Spleen (tissue), 11 donors: ENCODE results near the gene SELP. TPM values are rescaled to one million over a fixed set of nuclear protein-coding genes. Genes with fewer than 3 reads are reported as not detected.
A peak's percentile ranks its signal among the peaks of the same experiment; 100 is the strongest.

Experiments
- DNase-seq: peaks from one replicate; pipeline ENCODE4 v3.0.0-alpha.2; 2020
- H3K27ac ChIP-seq, 8 donors: fragments of 200-600 bp; sonication (generic) in 7 of 8; 1 replicate in 4 of 8; 2 replicates in 4 of 8; pipeline versions ENCODE4 v1.5.0 to v1.8.0; 2016 to 2021; ENCODE audit warnings: inconsistent platforms in 4 of 8, mild to moderate bottlenecking in 4 of 8, moderate library complexity in 1 of 8
- H3K27me3 ChIP-seq, 7 donors: fragments of 200-600 bp; sonication (generic) in 6 of 7; replicated peaks in 1 of 7; 1 replicate in 4 of 7; 2 replicates in 3 of 7; pipeline versions ENCODE4 v1.5.0 to v1.8.0; 2016 to 2021; ENCODE audit warnings: inconsistent platforms in 3 of 7, mild to moderate bottlenecking in 1 of 7
- H3K36me3 ChIP-seq, 6 donors: fragments of 200-600 bp; sonication (generic) in 5 of 6; 1 replicate in 4 of 6; 2 replicates in 2 of 6; pipeline versions ENCODE4 v1.5.0 to v1.8.0; 2016 to 2021; ENCODE audit warnings: inconsistent platforms in 2 of 6
- H3K4me1 ChIP-seq, 6 donors: fragments of 200-600 bp; sonication (generic) in 5 of 6; 1 replicate in 3 of 6; 2 replicates in 3 of 6; pipeline versions ENCODE4 v1.5.0 to v1.8.0; 2016 to 2021; ENCODE audit warnings: inconsistent platforms in 3 of 6
- H3K4me3 ChIP-seq, 8 donors: fragments of 200-600 bp; sonication (generic) in 7 of 8; 1 replicate in 4 of 8; 2 replicates in 4 of 8; pipeline versions ENCODE4 v1.5.0 to v1.8.0; 2016 to 2021; ENCODE audit warnings: inconsistent platforms in 4 of 8, mild to moderate bottlenecking in 4 of 8, moderate library complexity in 2 of 8
- H3K9me3 ChIP-seq, 8 donors: fragments of 200-600 bp; sonication (generic) in 7 of 8; 1 replicate in 4 of 8; 2 replicates in 4 of 8; pipeline versions ENCODE4 v1.5.0 to v1.8.0; 2016 to 2021; ENCODE audit warnings: inconsistent platforms in 4 of 8
- POLR2A ChIP-seq, 3 donors: fragments of 450-650 bp; IDR thresholded peaks; one replicate each; pipeline ENCODE4 v1.5.1; 2017; ENCODE audit warnings: antibody characterized with exemption in 3 of 3, mild to moderate bottlenecking in 1 of 3
- POLR2AphosphoS5 ChIP-seq, 3 donors: sonication (generic); formaldehyde crosslinking; IDR thresholded peaks; one replicate each; pipeline ENCODE4 v1.5.1; 2017; ENCODE audit warnings: antibody characterized with exemption in 3 of 3
- WGBS, 5 donors: extraction: QIAGEN DNeasy Blood & Tissue Kit in 3 of 5; methylation state at CpG; one replicate each; pipeline versions ENCODE4 v1.1.5 to v1.1.7; 2013 to 2018; 5-methylcytosine and 5-hydroxymethylcytosine counted together
- intact Hi-C: fragments of 100-400 bp; cut with DNase I; formaldehyde crosslinking; loops from one replicate; pipeline ENCODE4 v1.15.0; 2023; ENCODE audit warnings: low total_unique reads
- polyA plus RNA-seq, 3 donors: library from polyadenylated mRNA; stranded (reverse); fragments of 200-250 nt; gene quantifications; one replicate each; pipeline ENCODE4 v1.2.1, GENCODE V29; 2013
- total RNA-seq, 7 donors: library from RNA; depleted of rRNA in 3 of 7; stranded (reverse); fragments of >200 nt in 3 of 7; fragmentation: NEBNext Ultra II Directional in 4 of 7; extraction: Animal tissue kit (Norgen Biotek cat#: 25700) in 4 of 7; gene quantifications; one replicate each; pipeline versions ENCODE4 v1.1.0 to v1.2.1, GENCODE V29; 2016 to 2021
- TF ChIP-seq, protein P1 (sequence below), 11 experiments: fragments of 200-600 bp in 7 of 11; fragments of 450-650 bp in 4 of 11; sonication (generic) in 4 of 11; IDR thresholded peaks in 8 of 11; conservative IDR thresholded peaks in 3 of 11; 1 replicate in 7 of 11; 2 replicates in 4 of 11; pipeline versions ENCODE4 v1.4.0 to v1.8.0; 2016 to 2021; ENCODE audit warnings: antibody characterized with exemption in 11 of 11, inconsistent platforms in 4 of 11, mild to moderate bottlenecking in 1 of 11
- donor health status: healthy with polysubstance abuse.
- donor health status: DM: no; HTN: no; CAD: no; lungs with moderate emphysema.
- donor health status: DM: no; HTN: no; CAD: no.
- donor health status: Bipolar disorder and iron deficiency.
- donor health status: healthy.
- donor health status: DM: no; HTN: no; CAD: no.
- donor health status: DM: yes; HTN: yes; CAD: no.

The SELP gene
- total and polyA plus RNA-seq, 10 donors, result 0.97 to 7.6 (median 4.1) TPM

DNA sequence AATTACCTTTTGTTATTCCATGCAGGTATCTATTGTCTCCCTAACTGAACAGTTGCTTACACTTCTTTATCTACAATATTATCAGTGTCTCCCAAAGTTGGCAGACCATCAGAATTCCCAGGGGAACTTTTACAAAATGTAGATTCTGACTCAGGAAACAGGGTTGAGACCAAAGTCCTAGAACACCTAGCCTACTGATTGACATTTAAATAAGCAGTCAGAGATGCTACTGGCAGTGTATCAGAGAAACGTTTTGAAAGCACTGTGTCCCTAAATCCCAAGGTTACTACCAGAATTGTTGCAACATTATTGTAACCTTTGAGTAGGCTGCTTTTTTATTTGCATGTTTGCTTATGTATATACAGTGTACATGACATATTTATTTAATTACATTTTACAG lies 41.8 kb downstream of the SELP start:
- 44 to 61% (median 56%) methylated on average over 1 of the region's 1 CpG for WGBS, 5 donors
- Histone ChIP-seq H3K4me3 (no peak overlapping the region), H3K4me1 (peaks cover 0 to 28% (median 5%) of the 10 kb centered on the region in 6 donors), H3K27me3 (peaks cover 0 to 37% (median 10%) of the 10 kb centered on the region in 7 donors), H3K9me3 (no peaks in the 10 kb centered on the region), H3K27ac (no peak overlapping the region), H3K36me3 (no peaks in the 10 kb centered on the region)
- TF ChIP-seq POLR2A (IDR thresholded peaks at IDR 0.05), result no peak
- TF ChIP-seq, protein P1, sequence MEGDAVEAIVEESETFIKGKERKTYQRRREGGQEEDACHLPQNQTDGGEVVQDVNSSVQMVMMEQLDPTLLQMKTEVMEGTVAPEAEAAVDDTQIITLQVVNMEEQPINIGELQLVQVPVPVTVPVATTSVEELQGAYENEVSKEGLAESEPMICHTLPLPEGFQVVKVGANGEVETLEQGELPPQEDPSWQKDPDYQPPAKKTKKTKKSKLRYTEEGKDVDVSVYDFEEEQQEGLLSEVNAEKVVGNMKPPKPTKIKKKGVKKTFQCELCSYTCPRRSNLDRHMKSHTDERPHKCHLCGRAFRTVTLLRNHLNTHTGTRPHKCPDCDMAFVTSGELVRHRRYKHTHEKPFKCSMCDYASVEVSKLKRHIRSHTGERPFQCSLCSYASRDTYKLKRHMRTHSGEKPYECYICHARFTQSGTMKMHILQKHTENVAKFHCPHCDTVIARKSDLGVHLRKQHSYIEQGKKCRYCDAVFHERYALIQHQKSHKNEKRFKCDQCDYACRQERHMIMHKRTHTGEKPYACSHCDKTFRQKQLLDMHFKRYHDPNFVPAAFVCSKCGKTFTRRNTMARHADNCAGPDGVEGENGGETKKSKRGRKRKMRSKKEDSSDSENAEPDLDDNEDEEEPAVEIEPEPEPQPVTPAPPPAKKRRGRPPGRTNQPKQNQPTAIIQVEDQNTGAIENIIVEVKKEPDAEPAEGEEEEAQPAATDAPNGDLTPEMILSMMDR (IDR thresholded peaks at IDR 0.05 in 8 of 11, conservative IDR thresholded peaks at IDR 0.05 in 3 of 11), result no peak
- no peak for TF ChIP-seq POLR2AphosphoS5 (IDR thresholded peaks at IDR 0.05)
- intact Hi-C loops, result no loop called here
- DNase-seq, result no peak

- intact Hi-C loops, result no loop called here
- Histone ChIP-seq H3K4me1 (peaks cover 0 to 28% (median 5%) of the 10 kb centered on the region in 6 donors), H3K9me3 (no peaks in the 10 kb centered on the region), H3K27me3 (peaks cover 0 to 44% (median 10%) of the 10 kb centered on the region in 7 donors), H3K4me3 (peak within 1 kb of the TSS in 5 of 8 donors; percentile 16 to 57 (median 18)), H3K27ac (peak within 1 kb of the TSS in 5 of 8 donors; percentile 9 to 84 (median 51)), H3K36me3 (no peaks in the 10 kb centered on the region)
- DNase-seq, result peak; percentile 93
- 33 to 44% (median 37%) methylated on average over 14 to 15 of the region's 15 CpGs for WGBS, 5 donors
- TF ChIP-seq POLR2A (IDR thresholded peaks at IDR 0.05) (no peak), POLR2AphosphoS5 (IDR thresholded peaks at IDR 0.05) (peak; percentile 31 to 74 (median 46))
- TF ChIP-seq, protein P1 (IDR thresholded peaks at IDR 0.05 in 8 of 11, conservative IDR thresholded peaks at IDR 0.05 in 3 of 11), result peak in 10 of 11 experiments; percentile 12 to 64 (median 50)
These were observed 43.3 kb downstream of the SELP start, which contains the start of gene F5 for GRCh38 chr1:169586395-169587255. Gene F5, minus strand, starts transcription at chr1:169586481. Its CDS starts 95 bp downstream, at chr1:169586386.

DNA sequence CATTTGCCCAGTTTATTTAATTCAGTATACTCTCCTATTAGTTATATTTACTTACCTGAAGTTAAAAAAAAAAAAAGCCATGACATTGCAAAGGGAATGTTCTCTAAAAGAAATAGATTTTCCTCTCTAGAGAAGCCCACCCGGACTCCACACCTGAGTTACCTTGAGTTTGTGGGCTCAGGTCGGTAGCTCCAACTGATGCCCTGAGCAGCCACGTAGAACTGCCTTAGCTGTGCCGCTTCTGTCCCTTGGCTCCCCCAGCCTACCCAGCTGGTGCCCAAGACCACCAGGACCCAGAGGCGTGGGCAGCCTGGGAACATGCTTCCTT lies 43.9 kb downstream of the SELP start:
- Histone ChIP-seq H3K36me3 (no peaks in the 10 kb centered on the region), H3K27me3 (peaks cover 0 to 50% (median 10%) of the 10 kb centered on the region in 7 donors), H3K27ac (peak overlapping the region in 5 of 8 donors; percentile 9 to 84 (median 51)), H3K9me3 (no peaks in the 10 kb centered on the region), H3K4me1 (peaks cover 0 to 28% (median 5%) of the 10 kb centered on the region in 6 donors), H3K4me3 (peak overlapping the region in 5 of 8 donors; percentile 16 to 57 (median 18))
- no peak for TF ChIP-seq POLR2A (IDR thresholded peaks at IDR 0.05)
- TF ChIP-seq, protein P1 (IDR thresholded peaks at IDR 0.05 in 8 of 11, conservative IDR thresholded peaks at IDR 0.05 in 3 of 11), result no peak
- no peak for TF ChIP-seq POLR2AphosphoS5 (IDR thresholded peaks at IDR 0.05)
- no peak for DNase-seq
- intact Hi-C loops, result no loop called here
- 12 to 22% (median 20%) methylated on average over 5 of the region's 5 CpGs for WGBS, 5 donors

DNA sequence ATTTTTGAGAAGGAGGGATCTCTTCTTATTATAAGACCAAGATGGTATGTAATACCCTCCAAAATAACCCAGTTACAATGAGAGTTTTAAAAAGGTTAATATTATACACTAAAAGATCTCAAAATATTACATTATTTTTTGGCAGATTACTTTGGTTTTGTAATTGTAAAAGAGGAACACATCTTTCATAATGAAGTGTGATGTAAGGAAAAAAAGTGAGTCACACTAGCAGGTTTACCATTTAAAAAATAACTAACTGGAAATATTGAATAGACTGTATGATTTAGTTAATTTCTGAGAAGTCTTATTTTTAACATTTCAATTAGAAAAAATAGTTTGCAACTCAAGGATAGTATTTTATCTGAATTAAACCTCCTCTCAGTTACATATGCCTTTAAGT lies 44.7 kb downstream of the SELP start:
- intact Hi-C loops, result no loop called here
- TF ChIP-seq POLR2A (IDR thresholded peaks at IDR 0.05), result no peak
- TF ChIP-seq, protein P1 (IDR thresholded peaks at IDR 0.05 in 8 of 11, conservative IDR thresholded peaks at IDR 0.05 in 3 of 11), result no peak
- TF ChIP-seq POLR2AphosphoS5 (IDR thresholded peaks at IDR 0.05), result no peak
- peaks cover 0 to 58% (median 10%) of the 10 kb centered on the region in 7 donors for H3K27me3 ChIP-seq
- H3K36me3 ChIP-seq, result no peaks in the 10 kb centered on the region
- peak overlapping the region in 4 of 8 donors; percentile 5 to 57 (median 17) for H3K4me3 ChIP-seq
- H3K4me1 ChIP-seq, result peaks cover 0 to 28% (median 5%) of the 10 kb centered on the region in 6 donors
- H3K27ac ChIP-seq, result peak overlapping the region in 5 of 8 donors; percentile 46 to 84 (median 60)
- H3K9me3 ChIP-seq, result no peaks in the 10 kb centered on the region
- DNase-seq, result no peak
